Right lobe of liver (tissue), 4 donors: ENCODE results near the gene DLD.

ENCODE experiments used
- CTCF ChIP-seq, 4 donors: fragments of 200-600 bp in 3 of 4; fragments of 450-650 bp in 1 of 4; IDR thresholded peaks; one replicate each; pipeline versions ENCODE4 v1.5.1 to v1.8.0; 2016 to 2022; ENCODE audit warnings: antibody characterized with exemption in 4 of 4, mild to moderate bottlenecking in 2 of 4
- POLR2A ChIP-seq: fragments of 450-650 bp; IDR thresholded peaks from one replicate; pipeline ENCODE4 v1.6.1; 2017; ENCODE audit warnings: antibody characterized with exemption, mild to moderate bottlenecking
- donor health status: DM: no; HTN: no; CAD: no.
- donor health status: DM: no; HTN: no; CAD: no.
- donor health status: DM: no; HTN: yes; CAD: no.

GRCh38 chr7:107955394-107955793, 64.4 kb downstream of the DLD start:
- TF ChIP-seq CTCF (IDR thresholded peaks at IDR 0.05) (no peak), POLR2A (no peak)
